Liver (tissue), 3 donors: ENCODE measurements around the gene ADAP1.

Source experiments
- GABPA ChIP-seq, 2 donors: IDR thresholded peaks in 1 of 2; conservative IDR thresholded peaks in 1 of 2; 2 replicates each; pipeline ENCODE4 v1.6.1; 2016; ENCODE audit warnings: antibody characterized with exemption in 2 of 2, mild to moderate bottlenecking in 1 of 2, moderate library complexity in 1 of 2
- TF ChIP-seq, protein P1 (sequence below): fragments of 150-350 bp; IDR thresholded peaks from 2 replicates; pipeline ENCODE4 v1.5.1; 2017; ENCODE audit warnings: improper control_type of control experiment, low read depth, low read length; ENCODE audit not compliant: missing input control
- donor health status: healthy.
- donor health status: healthy.

GRCh38 chr7:946256-946996 is 8.1 kb downstream of the ADAP1 start:
- TF ChIP-seq GABPA (IDR thresholded peaks at IDR 0.05 in 1 of 2, conservative IDR thresholded peaks at IDR 0.05 in 1 of 2), result no peak
- TF ChIP-seq, protein P1, sequence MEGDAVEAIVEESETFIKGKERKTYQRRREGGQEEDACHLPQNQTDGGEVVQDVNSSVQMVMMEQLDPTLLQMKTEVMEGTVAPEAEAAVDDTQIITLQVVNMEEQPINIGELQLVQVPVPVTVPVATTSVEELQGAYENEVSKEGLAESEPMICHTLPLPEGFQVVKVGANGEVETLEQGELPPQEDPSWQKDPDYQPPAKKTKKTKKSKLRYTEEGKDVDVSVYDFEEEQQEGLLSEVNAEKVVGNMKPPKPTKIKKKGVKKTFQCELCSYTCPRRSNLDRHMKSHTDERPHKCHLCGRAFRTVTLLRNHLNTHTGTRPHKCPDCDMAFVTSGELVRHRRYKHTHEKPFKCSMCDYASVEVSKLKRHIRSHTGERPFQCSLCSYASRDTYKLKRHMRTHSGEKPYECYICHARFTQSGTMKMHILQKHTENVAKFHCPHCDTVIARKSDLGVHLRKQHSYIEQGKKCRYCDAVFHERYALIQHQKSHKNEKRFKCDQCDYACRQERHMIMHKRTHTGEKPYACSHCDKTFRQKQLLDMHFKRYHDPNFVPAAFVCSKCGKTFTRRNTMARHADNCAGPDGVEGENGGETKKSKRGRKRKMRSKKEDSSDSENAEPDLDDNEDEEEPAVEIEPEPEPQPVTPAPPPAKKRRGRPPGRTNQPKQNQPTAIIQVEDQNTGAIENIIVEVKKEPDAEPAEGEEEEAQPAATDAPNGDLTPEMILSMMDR, result no peak
